A673 (cell line): ENCODE data around the gene PLEKHG4. TPM values are rescaled to one million over a fixed set of nuclear protein-coding genes. Genes with fewer than 3 reads are reported as not detected.

Source experiments
- BruUV-seq: library from RNA; stranded (reverse); fragments of 400-500 nt; replicated peaks from 2 replicates; lab custom pipeline; 2021; lab: Mats Ljungman, UMichigan
- CTCF ChIA-PET: fragments of 300-600 bp; sonication (Branson Sonifier 250); formaldehyde crosslinking; loops from one replicate; lab custom pipeline; 2022; ENCODE audit warnings: antibody characterized with exemption; lab: Charles Lee
- POLR2A ChIA-PET: fragments of 300-600 bp; sonication (Branson Sonifier 250); formaldehyde crosslinking; loops from one replicate; lab custom pipeline; 2022; ENCODE audit warnings: antibody characterized with exemption; ENCODE audit not compliant: low non-redundant PET; lab: Charles Lee
- DNase-seq: peaks from one replicate; pipeline ENCODE4 v3.0.0-alpha.2; 2015; ENCODE audit warnings: low spot score
- H3K27ac ChIP-seq: fragments of 200-600 bp; sonication (generic); 2 replicates; pipeline ENCODE4 v1.5.1; 2016; ENCODE audit warnings: mixed run types, low read depth, mild to moderate bottlenecking, mixed read lengths, antibody characterized with exemption, low read length; ENCODE audit not compliant: poor library complexity, severe bottlenecking
- H3K27me3 ChIP-seq: fragments of 200-600 bp; sonication (generic); replicated peaks from 2 replicates; pipeline ENCODE4 v1.6.1; 2017; ENCODE audit warnings: mixed run types, low read depth, mild to moderate bottlenecking, mixed read lengths, antibody characterized with exemption, low read length; ENCODE audit not compliant: insufficient read depth, poor library complexity
- H3K36me3 ChIP-seq: fragments of 200-600 bp; sonication (generic); 2 replicates; pipeline ENCODE4 v1.6.1; 2016; ENCODE audit warnings: mixed run types, mild to moderate bottlenecking, mixed read lengths, antibody characterized with exemption, low read length; ENCODE audit not compliant: insufficient read depth, poor library complexity, severe bottlenecking
- H3K4me1 ChIP-seq: fragments of 200-600 bp; sonication (generic); 2 replicates; pipeline ENCODE4 v1.6.1; 2017; ENCODE audit warnings: mixed run types, mild to moderate bottlenecking, mixed read lengths, antibody characterized with exemption, low read length; ENCODE audit not compliant: insufficient read depth, poor library complexity, severe bottlenecking
- H3K4me3 ChIP-seq: fragments of 200-600 bp; sonication (generic); 2 replicates; pipeline ENCODE4 v1.5.1; 2016; ENCODE audit warnings: low read depth, mixed run types, mild to moderate bottlenecking, mixed read lengths, low read length; ENCODE audit not compliant: poor library complexity, severe bottlenecking
- H3K9me3 ChIP-seq: fragments of 200-600 bp; sonication (generic); 2 replicates; pipeline ENCODE4 v1.6.1; 2016; ENCODE audit warnings: mixed run types, low read depth, mild to moderate bottlenecking, mixed read lengths, antibody characterized with exemption, low read length; ENCODE audit not compliant: poor library complexity, severe bottlenecking
- CTCF ChIP-seq: fragments of 300-800, 200-600 bp; sonication (generic); conservative IDR thresholded peaks from 2 replicates; pipeline ENCODE4 v1.5.1; 2017; ENCODE audit warnings: low read depth, mild to moderate bottlenecking, antibody characterized with exemption, low read length, moderate library complexity, mixed read lengths
- EZH2 ChIP-seq: fragments of 200-600 bp; sonication (generic); IDR thresholded peaks from 2 replicates; pipeline ENCODE4 v1.6.1; 2017; ENCODE audit warnings: borderline replicate concordance, low read depth, mild to moderate bottlenecking, mixed read lengths, antibody characterized with exemption, low read length; ENCODE audit not compliant: poor library complexity, severe bottlenecking
- intact Hi-C: fragments of 100-400 bp; cut with micrococcal nuclease; formaldehyde crosslinking; loops from one replicate; pipeline ENCODE4 v1.10.0; 2022; ENCODE audit not compliant: unreplicated experiment
- total RNA-seq: library from RNA; stranded (reverse); gene quantifications from 2 replicates; pipeline ENCODE4 v1.2.3, GENCODE V29; 2021

Gene PLEKHG4
- total RNA-seq, 1 experiment from 2014 or later, result 5.8 TPM

GRCh38 chr16:67298277-67298676, 18.9 kb downstream of the PLEKHG4 start:
- CTCF ChIA-PET, result interaction anchor here (0.6 kb wide), 1 partner anchor 45 kb away, joined by 3 read pairs; no protein-coding TSS in a partner anchor
- no peaks in the 10 kb centered on the region for H3K9me3 ChIP-seq
- H3K27ac ChIP-seq, result no peak overlapping the region
- no peaks in the 10 kb centered on the region for H3K4me1 ChIP-seq
- H3K27me3 ChIP-seq, result no peaks in the 10 kb centered on the region
- TF ChIP-seq CTCF, result no peak
- TF ChIP-seq EZH2, result no peak
- no peak overlapping the region for H3K4me3 ChIP-seq
- no peak for DNase-seq
- BruUV-seq, result no TSS peak
- POLR2A ChIA-PET, result interaction anchor here (0.6 kb wide), 1 partner anchor 276 kb away, joined by 8 read pairs; no protein-coding TSS in a partner anchor
- intact Hi-C loops, result no loop called here
- no peaks in the 10 kb centered on the region for H3K36me3 ChIP-seq

- POLR2A ChIA-PET, result no interaction called here
- intact Hi-C loops, result no loop called here
Observed at GRCh38 chr16:67299269-67299668, 19.9 kb downstream of the PLEKHG4 start.

GRCh38 chr16:67301080-67301782, 21.9 kb downstream of the PLEKHG4 start:
- Histone ChIP-seq H3K27ac (no peak overlapping the region), H3K36me3 (no peaks in the 10 kb centered on the region), H3K4me1 (no peaks in the 10 kb centered on the region), H3K4me3 (no peak overlapping the region), H3K27me3 (no peaks in the 10 kb centered on the region), H3K9me3 (no peaks in the 10 kb centered on the region)
- POLR2A ChIA-PET, result no interaction called here
- BruUV-seq, result no TSS peak
- intact Hi-C loops, result no loop called here
- TF ChIP-seq CTCF (no peak), EZH2 (no peak)
- CTCF ChIA-PET, result no interaction called here
- DNase-seq, result no peak

More at GRCh38 chr16:67299269-67299668, 19.9 kb downstream of the PLEKHG4 start:
- Histone ChIP-seq H3K36me3 (no peaks in the 10 kb centered on the region), H3K4me3 (no peak overlapping the region), H3K4me1 (no peaks in the 10 kb centered on the region), H3K9me3 (no peaks in the 10 kb centered on the region), H3K27me3 (no peaks in the 10 kb centered on the region), H3K27ac (no peak overlapping the region)
- no TSS peak for BruUV-seq
- TF ChIP-seq CTCF (no peak), EZH2 (no peak)
- DNase-seq, result no peak
- CTCF ChIA-PET, result no interaction called here
